GM23338 (cell line): ENCODE data around the gene RAB30. TPM values are rescaled to one million over a fixed set of nuclear protein-coding genes. Genes with fewer than 3 reads are reported as not detected.

Experiments used
- ATAC-seq: fragments of 200-7000 bp; cut with Tn5 transposase; 3 replicates; pipeline ENCODE4 v1.9.1; 2020
- DNase-seq: peaks from one replicate; pipeline ENCODE4 v3.0.0-alpha.2; 2015; ENCODE audit warnings: low spot score
- H2AFZ ChIP-seq: fragments of 200-600 bp; sonication (generic); 2 replicates; pipeline ENCODE4 v1.8.0; 2016; ENCODE audit warnings: antibody characterized with exemption, mild to moderate bottlenecking, moderate library complexity
- H3F3A ChIP-seq: fragments of 200-600 bp; sonication (generic); replicated peaks from 2 replicates; pipeline ENCODE4 v1.8.0; 2017; ENCODE audit warnings: antibody characterized with exemption, mixed run types, low read depth
- H3K27ac ChIP-seq: fragments of 200-600 bp; sonication (generic); 2 replicates; pipeline ENCODE4 v1.6.1; 2016; ENCODE audit warnings: low read depth
- H3K27me3 ChIP-seq: fragments of 200-600 bp; sonication (generic); 2 replicates; pipeline ENCODE4 v1.8.0; 2016; ENCODE audit warnings: mild to moderate bottlenecking, mixed run types, moderate library complexity; ENCODE audit not compliant: insufficient read depth
- H3K36me3 ChIP-seq: fragments of 200-600 bp; sonication (generic); 2 replicates; pipeline ENCODE4 v1.8.0; 2016; ENCODE audit warnings: mild to moderate bottlenecking; ENCODE audit not compliant: insufficient read depth
- H3K4me1 ChIP-seq: fragments of 200-600 bp; sonication (generic); 2 replicates; pipeline ENCODE4 v1.8.0; 2016; ENCODE audit warnings: mild to moderate bottlenecking, moderate library complexity; ENCODE audit not compliant: insufficient read depth
- H3K4me2 ChIP-seq: fragments of 200-600 bp; sonication (generic); 2 replicates; pipeline ENCODE4 v1.7.1; 2017; ENCODE audit warnings: mixed run types
- H3K4me3 ChIP-seq: fragments of 200-600 bp; sonication (generic); 2 replicates; pipeline ENCODE4 v1.6.1; 2016; ENCODE audit warnings: mixed run types
- H3K79me2 ChIP-seq: fragments of 200-600 bp; sonication (generic); replicated peaks from 2 replicates; pipeline ENCODE4 v1.8.0; 2017; ENCODE audit warnings: mild to moderate bottlenecking; ENCODE audit not compliant: insufficient read depth
- H3K9me2 ChIP-seq: fragments of 200-600 bp; sonication (generic); 2 replicates; pipeline ENCODE4 v1.8.0; 2017; ENCODE audit not compliant: insufficient read depth
- H4K20me1 ChIP-seq: fragments of 200-600 bp; sonication (generic); replicated peaks from 2 replicates; pipeline ENCODE4 v1.8.0; 2017; ENCODE audit warnings: mild to moderate bottlenecking; ENCODE audit not compliant: insufficient read depth
- H3K27ac Mint-ChIP-seq: 2 replicates; pipeline ENCODE4 v1.8.0; 2020; ENCODE audit warnings: inconsistent platforms, mild to moderate bottlenecking, moderate library complexity, mixed read lengths
- H3K27me3 Mint-ChIP-seq: 3 replicates; pipeline ENCODE4 v1.8.0; 2022; ENCODE audit warnings: low read depth, mild to moderate bottlenecking, moderate library complexity, mixed read lengths, inconsistent platforms; ENCODE audit not compliant: insufficient read depth, poor library complexity
- H3K36me3 Mint-ChIP-seq: 3 replicates; pipeline ENCODE4 v1.8.0; 2021; ENCODE audit warnings: low read depth, mild to moderate bottlenecking, inconsistent platforms, moderate library complexity, mixed read lengths
- H3K4me1 Mint-ChIP-seq: 3 replicates; pipeline ENCODE4 v1.8.0; 2020; ENCODE audit warnings: mild to moderate bottlenecking, inconsistent platforms, mixed read lengths
- H3K4me3 Mint-ChIP-seq: 3 replicates; pipeline ENCODE4 v1.8.0; 2021; ENCODE audit warnings: moderate library complexity, mild to moderate bottlenecking, inconsistent platforms, mixed read lengths
- H3K9me3 Mint-ChIP-seq: 3 replicates; pipeline ENCODE4 v1.8.0; 2020; ENCODE audit warnings: moderate library complexity, mild to moderate bottlenecking, inconsistent platforms, mixed read lengths
- CREB1 ChIP-seq: fragments of 250-450 bp; sonication (Bioruptor Pico); IDR thresholded peaks from 2 replicates; pipeline ENCODE4 v1.5.0; 2020; ENCODE audit warnings: low read depth, mild to moderate bottlenecking, moderate library complexity
- EZH2 ChIP-seq: fragments of 200-600 bp; sonication (generic); IDR thresholded peaks from one replicate; pipeline ENCODE4 v1.8.0; 2017; ENCODE audit warnings: antibody characterized with exemption, mild to moderate bottlenecking, low read depth; ENCODE audit not compliant: unreplicated experiment
- EZH2phosphoT487 ChIP-seq: fragments of 200-600 bp; sonication (generic); IDR thresholded peaks from one replicate; pipeline ENCODE4 v1.8.1; 2018; ENCODE audit warnings: antibody characterized with exemption; ENCODE audit not compliant: unreplicated experiment
- JUNB ChIP-seq: IDR thresholded peaks from one replicate; pipeline ENCODE4 v1.6.1; 2016; ENCODE audit warnings: antibody characterized with exemption; ENCODE audit not compliant: unreplicated experiment
- NANOG ChIP-seq: IDR thresholded peaks from 2 replicates; pipeline ENCODE4 v1.6.1; 2016; ENCODE audit warnings: antibody characterized with exemption, borderline replicate concordance
- POLR2AphosphoS5 ChIP-seq: IDR thresholded peaks from 2 replicates; pipeline ENCODE4 v1.6.1; 2016; ENCODE audit warnings: antibody characterized with exemption, low read depth
- REST ChIP-seq: IDR thresholded peaks from one replicate; pipeline ENCODE4 v1.6.1; 2018; ENCODE audit warnings: antibody characterized with exemption; ENCODE audit not compliant: unreplicated experiment
- STAT1 ChIP-seq: IDR thresholded peaks from one replicate; pipeline ENCODE4 v1.6.1; 2016; ENCODE audit warnings: antibody characterized with exemption; ENCODE audit not compliant: unreplicated experiment
- ZNF114 ChIP-seq: fragments of 250-450 bp; sonication (Bioruptor Pico); IDR thresholded peaks from 2 replicates; pipeline ENCODE4 v1.5.0; 2020; ENCODE audit warnings: mild to moderate bottlenecking, moderate library complexity
- ZNF331 ChIP-seq: fragments of 250-450 bp; sonication (Bioruptor Pico); IDR thresholded peaks from 2 replicates; pipeline ENCODE4 v1.5.0; 2020; ENCODE audit warnings: low read depth, mild to moderate bottlenecking, moderate library complexity
- ZNF462 ChIP-seq: fragments of 250-450 bp; sonication (Bioruptor Pico); IDR thresholded peaks from 2 replicates; pipeline ENCODE4 v1.5.0; 2020; ENCODE audit warnings: mild to moderate bottlenecking, moderate library complexity
- polyA plus RNA-seq: library from polyadenylated mRNA; unstranded; fragments of >200 nt; fragmentation: Nextera tagmentation; extraction: Ambion mirVana; gene quantifications from 2 replicates; pipeline ENCODE4 v1.2.1, GENCODE V29; 2016
- total RNA-seq: library from RNA; depleted of rRNA; stranded (reverse); fragments of >200 nt; shearing (Covaris generic); gene quantifications from 2 replicates; pipeline ENCODE4 v1.2.3, GENCODE V29; 2014
- TF ChIP-seq, protein P1 (sequence below), 2 experiments: fragments of 200-600 bp in 1 of 2; sonication (generic) in 1 of 2; conservative IDR thresholded peaks; 2 replicates each; pipeline versions ENCODE4 v1.5.1 to v1.6.1; 2016 to 2017; ENCODE audit warnings: antibody characterized with exemption in 2 of 2, low read depth in 2 of 2, mild to moderate bottlenecking in 2 of 2, moderate library complexity in 1 of 2
- TF ChIP-seq, protein P2 (sequence below): IDR thresholded peaks from 2 replicates; pipeline ENCODE4 v1.6.1; 2016; ENCODE audit warnings: antibody characterized with exemption

RAB30 gene
- total and polyA plus RNA-seq, 2 experiments from 2014 or later, result 3.3 to 6.6 TPM

DNA sequence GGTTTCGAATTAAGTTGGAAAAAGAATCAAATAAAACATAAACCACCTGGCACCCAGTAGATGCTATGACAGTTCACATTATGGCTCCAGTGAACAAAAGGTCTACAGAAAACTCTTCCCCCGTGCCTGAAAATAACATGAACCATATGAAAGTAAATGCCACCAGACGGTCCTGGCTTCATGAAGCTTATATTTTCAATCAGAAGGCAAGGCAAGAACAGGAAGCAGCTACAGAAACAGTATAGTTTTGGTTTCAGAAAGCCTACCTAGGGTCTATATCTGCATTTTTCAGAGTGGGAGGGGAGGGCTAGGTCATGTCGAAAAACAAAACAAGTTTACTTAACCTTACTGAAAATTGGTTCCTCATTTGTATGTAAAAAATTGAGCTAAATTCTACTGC lies 9.8 kb downstream of the RAB30 start:
- TF ChIP-seq EZH2phosphoT487 (no peak), STAT1 (no peak), ZNF114 (CRISPR knock-in tag) (no peak), NANOG (no peak), CREB1 (no peak), POLR2AphosphoS5 (no peak), REST (no peak), JUNB (no peak), ZNF331 (CRISPR knock-in tag) (no peak), ZNF462 (no peak), EZH2 (no peak)
- TF ChIP-seq, protein P1, sequence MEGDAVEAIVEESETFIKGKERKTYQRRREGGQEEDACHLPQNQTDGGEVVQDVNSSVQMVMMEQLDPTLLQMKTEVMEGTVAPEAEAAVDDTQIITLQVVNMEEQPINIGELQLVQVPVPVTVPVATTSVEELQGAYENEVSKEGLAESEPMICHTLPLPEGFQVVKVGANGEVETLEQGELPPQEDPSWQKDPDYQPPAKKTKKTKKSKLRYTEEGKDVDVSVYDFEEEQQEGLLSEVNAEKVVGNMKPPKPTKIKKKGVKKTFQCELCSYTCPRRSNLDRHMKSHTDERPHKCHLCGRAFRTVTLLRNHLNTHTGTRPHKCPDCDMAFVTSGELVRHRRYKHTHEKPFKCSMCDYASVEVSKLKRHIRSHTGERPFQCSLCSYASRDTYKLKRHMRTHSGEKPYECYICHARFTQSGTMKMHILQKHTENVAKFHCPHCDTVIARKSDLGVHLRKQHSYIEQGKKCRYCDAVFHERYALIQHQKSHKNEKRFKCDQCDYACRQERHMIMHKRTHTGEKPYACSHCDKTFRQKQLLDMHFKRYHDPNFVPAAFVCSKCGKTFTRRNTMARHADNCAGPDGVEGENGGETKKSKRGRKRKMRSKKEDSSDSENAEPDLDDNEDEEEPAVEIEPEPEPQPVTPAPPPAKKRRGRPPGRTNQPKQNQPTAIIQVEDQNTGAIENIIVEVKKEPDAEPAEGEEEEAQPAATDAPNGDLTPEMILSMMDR (conservative IDR thresholded peaks at IDR 0.05; ENCODE audit: low read depth in 2 of 2), result no peak
- TF ChIP-seq, protein P2, sequence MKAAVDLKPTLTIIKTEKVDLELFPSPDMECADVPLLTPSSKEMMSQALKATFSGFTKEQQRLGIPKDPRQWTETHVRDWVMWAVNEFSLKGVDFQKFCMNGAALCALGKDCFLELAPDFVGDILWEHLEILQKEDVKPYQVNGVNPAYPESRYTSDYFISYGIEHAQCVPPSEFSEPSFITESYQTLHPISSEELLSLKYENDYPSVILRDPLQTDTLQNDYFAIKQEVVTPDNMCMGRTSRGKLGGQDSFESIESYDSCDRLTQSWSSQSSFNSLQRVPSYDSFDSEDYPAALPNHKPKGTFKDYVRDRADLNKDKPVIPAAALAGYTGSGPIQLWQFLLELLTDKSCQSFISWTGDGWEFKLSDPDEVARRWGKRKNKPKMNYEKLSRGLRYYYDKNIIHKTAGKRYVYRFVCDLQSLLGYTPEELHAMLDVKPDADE, result no peak
- Mint-ChIP-seq H3K4me3 (no peak overlapping the region), H3K27me3 (peaks cover 1% of the 10 kb centered on the region), H3K27ac (no peak overlapping the region), H3K4me1 (peaks cover 22% of the 10 kb centered on the region), H3K9me3 (no peaks in the 10 kb centered on the region), H3K36me3 (no peaks in the 10 kb centered on the region)
- no peak overlapping the region for H3K4me2 ChIP-seq
- H3K4me3 ChIP-seq, result no peak overlapping the region
- H3K79me2 ChIP-seq, result peaks cover 35% of the 10 kb centered on the region
- no peak overlapping the region for H2AFZ ChIP-seq
- H3K27me3 ChIP-seq, result no peaks in the 10 kb centered on the region
- ATAC-seq (no peak), DNase-seq (no peak)
- no peaks in the 10 kb centered on the region for H3K9me2 ChIP-seq
- H3F3A ChIP-seq, result no peaks in the 10 kb centered on the region
- H3K27ac ChIP-seq, result no peak overlapping the region
- H3K4me1 ChIP-seq, result peaks cover 8% of the 10 kb centered on the region
- H4K20me1 ChIP-seq, result no peaks in the 10 kb centered on the region
- H3K36me3 ChIP-seq, result no peaks in the 10 kb centered on the region
